ENCODE data around the gene SULT1C3.
"Not testable (repeated sequence)": the region's sequence is repeated elsewhere in the genome, so short reads cannot be mapped to it uniquely, and the experiment has no call there.

Gene SULT1C3

GRCh38 chr2:108278631-108279030 is 38.9 kb downstream of the SULT1C3 start:
- Mint-ChIP-seq H3K36me3 (ENCODE audit: low read depth) (peaks cover 4% of the 10 kb centered on the region), H3K4me1 (no peaks in the 10 kb centered on the region), H3K4me3 (no peak overlapping the region), H3K27ac (no peak overlapping the region), H3K9me3 (peaks cover 7% of the 10 kb centered on the region), H3K27me3 (ENCODE audit: low read depth) (peaks cover 3% of the 10 kb centered on the region)
- no peak for TF ChIP-seq CTCF (IDR thresholded peaks at IDR 0.05; ENCODE audit: unreplicated experiment in 3 of 3)

GRCh38 chr2:108279468-108279867 is 39.7 kb downstream of the SULT1C3 start:
- Mint-ChIP-seq H3K27ac (no peak overlapping the region), H3K9me3 (peaks cover 7% of the 10 kb centered on the region), H3K4me3 (no peak overlapping the region), H3K4me1 (no peaks in the 10 kb centered on the region), H3K36me3 (ENCODE audit: low read depth) (peaks cover 4% of the 10 kb centered on the region), H3K27me3 (ENCODE audit: low read depth) (peaks cover 3% of the 10 kb centered on the region)
- no peak for TF ChIP-seq CTCF (IDR thresholded peaks at IDR 0.05; ENCODE audit: unreplicated experiment in 3 of 3)

GRCh38 chr2:108280466-108280865 is 40.7 kb downstream of the SULT1C3 start:
- H3K4me1 Mint-ChIP-seq = no peaks in the 10 kb centered on the region
- peaks cover 4% of the 10 kb centered on the region for H3K36me3 Mint-ChIP-seq (ENCODE audit: low read depth)
- no peak overlapping the region for H3K4me3 Mint-ChIP-seq

GRCh38 chr2:108284566-108284965 is 44.8 kb downstream of the SULT1C3 start:
- H3K9me3 Mint-ChIP-seq; H3K36me3 Mint-ChIP-seq (ENCODE audit: low read depth); H3K4me3 Mint-ChIP-seq; H3K27me3 Mint-ChIP-seq (ENCODE audit: low read depth); H3K27ac Mint-ChIP-seq: not testable (repeated sequence)
- peaks cover 22% of the 10 kb centered on the region for H3K4me1 Mint-ChIP-seq

More at GRCh38 chr2:108280466-108280865, 40.7 kb downstream of the SULT1C3 start:
- H3K27me3 Mint-ChIP-seq (ENCODE audit: low read depth) = peaks cover 3% of the 10 kb centered on the region
- peaks cover 3% of the 10 kb centered on the region for H3K9me3 Mint-ChIP-seq
- H3K27ac Mint-ChIP-seq = no peak overlapping the region
- TF ChIP-seq CTCF (IDR thresholded peaks at IDR 0.05; ENCODE audit: unreplicated experiment in 3 of 3) = no peak

- TF ChIP-seq CTCF (IDR thresholded peaks at IDR 0.05; ENCODE audit: unreplicated experiment in 3 of 3) = no peak
- H3K27me3 Mint-ChIP-seq (ENCODE audit: low read depth) = no peaks in the 10 kb centered on the region
- no peak overlapping the region for H3K4me3 Mint-ChIP-seq
- peaks cover 23% of the 10 kb centered on the region for H3K4me1 Mint-ChIP-seq
- H3K36me3 Mint-ChIP-seq (ENCODE audit: low read depth) = peaks cover 4% of the 10 kb centered on the region
- H3K9me3 Mint-ChIP-seq = peaks cover 3% of the 10 kb centered on the region
- peak overlapping the region in 1 of 3 experiments; percentile 98 for H3K27ac Mint-ChIP-seq
Measured at GRCh38 chr2:108285616-108286015, 45.8 kb downstream of the SULT1C3 start.

GRCh38 chr2:108287169-108287568 is 47.4 kb downstream of the SULT1C3 start:
- Mint-ChIP-seq H3K27ac (peak overlapping the region; percentile 61 to 98 (median 91)), H3K4me1 (peaks cover 23% of the 10 kb centered on the region), H3K9me3 (peaks cover 3% of the 10 kb centered on the region), H3K36me3 (ENCODE audit: low read depth) (peaks cover 9% of the 10 kb centered on the region), H3K4me3 (peak overlapping the region in 1 of 3 experiments; percentile 75), H3K27me3 (ENCODE audit: low read depth) (no peaks in the 10 kb centered on the region)
- TF ChIP-seq CTCF (IDR thresholded peaks at IDR 0.05; ENCODE audit: unreplicated experiment in 3 of 3) = no peak
